Skin epidermis (tissue), 12 donors: Measurements from ENCODE around the gene PRMT3.
"Not testable (repeated sequence)": the region's sequence is repeated elsewhere in the genome, so short reads cannot be mapped to it uniquely, and the experiment has no call there.

Source experiments
- H3K27ac ChIP-seq, 21 experiments: fragments of 200-600 bp; sonication (generic) in 11 of 21; one replicate each; pipeline ENCODE4 v1.5.0; 2020; ENCODE audit warnings: mild to moderate bottlenecking in 3 of 21, inconsistent platforms in 2 of 21, moderate library complexity in 2 of 21
- H3K4me3 ChIP-seq, 7 experiments: fragments of 200-600 bp; sonication (generic) in 2 of 7; one replicate each; pipeline ENCODE4 v1.5.0; 2020; ENCODE audit warnings: inconsistent platforms in 2 of 7, mild to moderate bottlenecking in 2 of 7, moderate library complexity in 1 of 7

The PRMT3 gene

DNA sequence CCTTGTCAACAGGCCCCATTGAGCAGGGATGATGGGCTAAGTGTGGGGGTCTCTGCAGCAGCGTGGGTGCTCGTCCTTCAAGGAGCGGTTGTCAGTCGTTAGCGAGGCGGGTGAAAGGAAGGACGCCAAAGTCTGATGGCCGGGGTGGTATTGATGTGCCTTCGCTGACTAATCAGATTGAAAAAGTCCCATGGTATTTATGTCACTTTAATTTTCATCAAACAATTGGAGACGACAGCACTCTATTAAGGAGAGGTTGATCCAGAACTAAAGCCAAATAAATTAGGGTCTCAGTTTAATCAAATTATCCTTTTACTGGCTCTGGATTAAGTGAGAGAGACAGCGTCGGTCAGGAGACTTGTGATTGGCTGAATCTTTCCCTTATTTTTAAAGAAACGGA lies 14.4 kb upstream of the PRMT3 start:
- Histone ChIP-seq H3K4me3 (no peak overlapping the region), H3K27ac (no peak overlapping the region)

DNA sequence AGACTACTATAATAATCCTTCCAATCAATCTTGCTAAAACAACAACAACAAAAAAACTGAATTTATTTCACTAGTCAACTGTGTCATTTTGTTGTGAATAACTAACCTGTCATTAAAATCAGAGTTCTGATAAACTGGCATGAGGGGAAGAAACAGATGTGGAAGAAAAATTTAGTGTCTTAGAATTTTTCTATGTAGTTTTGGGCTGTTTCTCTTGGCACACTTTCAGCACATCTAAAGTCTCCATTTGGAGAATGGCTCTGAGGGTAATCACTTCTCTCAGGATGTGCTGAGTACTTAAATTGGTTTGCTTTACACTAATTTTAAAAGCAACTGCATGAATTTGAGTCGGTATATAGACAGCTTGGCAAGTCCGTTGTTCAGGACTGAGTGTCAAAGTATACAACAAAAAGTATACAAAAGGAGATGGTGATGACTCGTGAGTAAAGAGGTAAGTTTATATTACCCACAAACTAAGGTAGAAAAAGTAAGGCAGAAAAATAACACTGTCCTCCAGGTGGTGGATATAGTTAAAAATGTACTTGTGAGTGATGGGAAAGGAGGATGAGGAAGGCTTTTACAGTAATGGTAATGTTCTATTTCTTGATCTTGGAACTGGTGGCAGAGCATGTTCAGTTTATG lies 13.8 kb upstream of the PRMT3 start:
- Histone ChIP-seq H3K4me3 (no peak overlapping the region), H3K27ac (no peak overlapping the region)

DNA sequence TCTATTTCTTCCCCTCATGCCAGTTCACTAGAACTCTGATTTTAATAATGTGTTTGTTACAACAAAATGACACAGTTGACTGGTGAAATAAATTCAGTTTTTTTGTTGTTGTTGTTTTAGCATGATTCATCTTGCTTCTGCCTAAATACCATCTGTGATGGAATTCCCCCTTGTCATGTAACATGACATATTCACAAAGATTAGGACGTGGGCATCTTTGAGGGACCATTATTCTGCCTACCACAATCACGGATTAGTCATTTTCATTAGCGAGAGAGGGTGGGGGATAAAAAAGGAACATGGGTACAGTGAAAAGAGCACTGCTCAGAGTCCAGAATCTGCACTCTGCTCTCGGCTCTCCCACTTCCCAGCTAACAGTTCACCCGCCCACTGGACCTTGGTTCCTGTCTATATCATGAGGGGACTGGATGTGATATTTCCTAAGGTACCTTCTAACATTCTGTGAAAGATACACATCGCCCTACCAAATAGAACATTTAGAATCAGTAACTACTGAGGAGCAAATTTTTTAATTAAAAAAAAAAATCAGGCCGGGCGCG lies 12.7 kb upstream of the PRMT3 start:
- no peak overlapping the region for H3K27ac ChIP-seq

DNA sequence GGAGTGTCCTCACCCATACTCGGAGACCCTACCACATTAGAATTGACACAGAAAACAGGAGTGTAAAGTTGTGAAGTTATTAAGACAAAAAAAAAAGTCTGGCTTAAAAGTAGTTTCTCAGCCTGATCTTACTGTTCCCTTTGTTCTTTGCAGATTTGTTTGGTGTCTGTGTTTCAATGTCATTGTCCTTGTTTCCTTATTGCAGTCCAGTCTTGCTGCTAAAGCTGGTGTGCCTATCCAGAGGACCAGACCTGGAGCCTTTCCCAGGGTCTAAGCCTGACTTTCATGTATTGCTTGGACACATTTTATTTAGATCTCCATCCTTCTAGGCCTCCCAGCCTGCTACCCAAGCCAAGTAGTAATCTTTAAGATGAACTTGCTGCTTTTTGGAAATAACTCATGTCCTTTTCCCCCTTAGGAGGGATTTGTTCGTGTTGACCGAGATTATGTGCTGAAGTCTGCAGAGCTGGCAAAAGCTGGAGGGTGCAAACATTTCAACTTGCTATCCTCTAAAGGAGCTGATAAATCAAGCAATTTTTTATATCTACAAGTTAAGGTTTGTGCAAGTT lies 11.3 kb upstream of the PRMT3 start:
- no peak overlapping the region for H3K27ac ChIP-seq
- H3K4me3 ChIP-seq = no peak overlapping the region

More for the DNA sequence above, 12.7 kb upstream of the PRMT3 start:
- H3K4me3 ChIP-seq = no peak overlapping the region

DNA sequence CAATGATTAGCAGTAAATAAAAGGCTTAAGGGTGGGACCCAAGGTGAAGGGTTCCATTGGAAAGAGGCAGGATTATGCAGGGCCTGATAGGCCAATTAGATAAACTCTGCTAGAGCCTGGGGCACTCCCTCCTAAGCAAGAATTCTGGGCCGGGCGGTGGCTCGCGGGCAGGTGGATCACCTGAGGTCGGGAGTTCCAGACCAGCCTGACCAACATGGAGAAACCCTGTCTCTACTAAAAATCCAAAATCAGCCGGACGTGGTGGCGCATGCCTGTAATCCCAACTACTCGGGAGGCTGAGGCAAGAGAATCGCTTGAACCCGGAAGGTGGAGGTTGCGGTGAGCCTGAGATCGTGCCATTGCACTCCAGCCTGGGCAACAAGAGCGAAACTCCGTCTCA lies 1.5 kb upstream of the PRMT3 start:
- H3K4me3 ChIP-seq, H3K27ac ChIP-seq: not testable (repeated sequence)

DNA sequence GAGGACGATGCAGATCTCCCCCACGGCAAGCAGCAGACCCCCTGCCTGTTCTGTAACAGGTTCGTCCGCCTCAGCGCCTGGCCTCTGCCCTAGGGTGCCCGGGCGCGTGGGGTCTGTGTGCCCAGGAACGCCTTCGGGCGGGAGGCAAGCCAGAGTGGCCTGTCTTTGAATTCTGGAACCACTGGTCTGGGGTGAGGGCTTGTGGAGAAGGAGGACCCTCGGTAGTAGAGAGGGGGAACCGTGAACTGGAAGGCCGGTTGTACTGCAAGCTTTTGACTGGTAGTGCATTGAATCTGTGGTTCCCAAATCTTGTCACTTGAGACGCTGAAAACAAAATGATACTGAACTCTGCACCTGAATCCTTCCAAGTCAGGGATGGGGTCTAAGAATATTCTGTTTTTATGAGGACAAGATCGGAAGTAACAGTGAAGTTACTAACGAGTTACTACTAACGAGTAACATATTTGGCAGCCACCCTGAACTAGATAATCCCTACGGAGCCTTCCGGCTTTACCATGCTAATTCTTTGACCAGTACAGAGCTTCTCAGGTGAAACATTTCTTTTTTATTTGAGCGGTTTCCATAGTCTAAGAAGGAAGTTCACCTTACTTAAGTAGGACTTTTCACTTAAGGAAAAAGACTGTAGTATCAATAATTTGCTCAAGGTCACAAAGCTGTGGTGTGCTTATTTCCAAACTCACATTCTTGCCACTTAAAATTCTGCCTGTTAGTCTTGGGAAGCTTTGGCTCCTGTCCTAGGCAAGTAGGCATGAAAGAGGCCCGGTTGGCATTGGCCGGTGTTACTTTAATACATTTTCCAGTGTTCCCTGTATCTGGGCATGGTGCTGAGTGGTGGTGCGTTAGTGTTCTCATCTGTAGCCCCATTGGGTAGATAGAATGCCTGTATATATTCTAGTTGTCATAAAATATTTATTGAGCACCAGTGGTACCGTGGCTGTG lies 860 bp downstream of the PRMT3 start:
- H3K27ac ChIP-seq = peak overlapping the region; percentile 80 to 99 (median 94)

DNA sequence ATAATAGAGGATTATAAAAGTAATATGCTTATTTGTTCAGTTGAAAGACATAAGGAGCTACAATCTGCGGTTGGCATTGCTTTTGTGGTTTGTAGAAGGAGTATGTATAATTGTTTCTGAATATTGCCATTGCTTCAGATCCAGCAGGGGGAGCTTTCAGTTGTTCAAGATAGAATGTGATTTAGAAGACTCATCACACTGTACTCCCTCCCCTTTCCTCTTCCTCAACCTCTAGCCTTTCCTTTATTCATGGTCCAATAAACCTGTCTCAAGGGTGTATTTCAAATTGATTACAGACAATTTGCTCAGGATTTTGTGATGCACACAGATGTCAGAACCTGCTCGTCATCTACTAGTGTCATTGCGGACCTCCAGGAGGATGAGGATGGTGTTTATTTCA lies 9.8 kb downstream of the PRMT3 start:
- no peak overlapping the region for H3K4me3 ChIP-seq
- no peak overlapping the region for H3K27ac ChIP-seq

More for the DNA sequence above, 860 bp downstream of the PRMT3 start:
- H3K4me3 ChIP-seq = peak overlapping the region; percentile 67 to 97 (median 84)

DNA sequence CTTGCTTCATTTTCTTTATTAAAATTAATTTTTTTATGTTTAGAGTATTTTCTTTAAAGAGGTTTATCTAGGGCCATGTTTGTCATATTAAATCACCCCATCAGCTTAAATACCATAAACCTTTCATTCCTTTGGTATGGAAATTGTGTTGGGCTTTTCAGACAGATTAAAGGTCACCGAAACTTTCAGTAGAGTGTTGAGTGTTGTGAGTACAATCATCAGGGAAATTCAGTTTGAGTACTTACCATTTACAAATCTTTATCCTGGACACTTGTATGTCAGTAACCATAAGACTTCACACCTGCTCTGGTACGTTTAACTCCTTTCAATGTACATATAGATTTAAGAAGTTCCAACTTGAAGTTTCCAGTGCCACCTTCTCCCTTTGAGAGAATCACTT lies 12.0 kb downstream of the PRMT3 start:
- H3K4me3 ChIP-seq = no peak overlapping the region
- no peak overlapping the region for H3K27ac ChIP-seq

DNA sequence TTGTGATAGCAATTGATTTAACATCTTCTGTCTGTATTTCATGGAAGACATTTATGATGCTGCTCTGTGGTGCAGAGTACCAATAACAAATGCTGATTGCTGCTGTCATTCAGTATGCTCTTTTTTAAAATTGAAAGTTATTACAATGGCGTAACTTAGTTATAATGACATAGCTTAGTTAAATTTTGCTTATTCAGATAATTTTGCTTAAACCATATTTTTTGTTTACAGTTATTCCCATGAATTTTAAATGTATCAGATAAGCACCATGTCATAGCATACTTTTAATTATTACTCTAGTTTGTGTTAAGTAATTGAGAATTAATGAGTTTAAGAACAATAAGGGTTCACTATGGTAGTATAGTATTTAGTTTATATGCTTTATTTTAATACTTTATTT lies 15.5 kb downstream of the PRMT3 start:
- no peak overlapping the region for H3K27ac ChIP-seq

DNA sequence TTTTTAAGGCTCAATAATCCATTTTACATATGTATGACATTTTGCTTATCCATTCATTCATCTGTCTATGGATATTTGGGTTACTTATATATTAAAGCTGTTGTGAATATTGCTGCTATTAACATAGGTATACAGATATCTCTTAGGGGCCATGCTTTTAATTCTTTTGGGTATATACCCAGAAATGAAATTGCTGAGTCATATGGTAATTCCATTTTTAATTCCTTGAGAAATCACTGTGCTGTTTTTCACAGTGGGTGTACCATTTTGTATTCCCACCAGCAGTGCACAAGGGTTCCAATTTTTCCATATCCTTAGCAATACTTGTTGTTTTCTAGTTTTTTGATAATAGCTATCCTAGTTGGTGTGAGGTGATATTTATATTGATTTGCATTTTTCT lies 19.0 kb downstream of the PRMT3 start:
- Histone ChIP-seq H3K27ac (no peak overlapping the region), H3K4me3 (no peak overlapping the region)

More for the DNA sequence above, 15.5 kb downstream of the PRMT3 start:
- H3K4me3 ChIP-seq = no peak overlapping the region

DNA sequence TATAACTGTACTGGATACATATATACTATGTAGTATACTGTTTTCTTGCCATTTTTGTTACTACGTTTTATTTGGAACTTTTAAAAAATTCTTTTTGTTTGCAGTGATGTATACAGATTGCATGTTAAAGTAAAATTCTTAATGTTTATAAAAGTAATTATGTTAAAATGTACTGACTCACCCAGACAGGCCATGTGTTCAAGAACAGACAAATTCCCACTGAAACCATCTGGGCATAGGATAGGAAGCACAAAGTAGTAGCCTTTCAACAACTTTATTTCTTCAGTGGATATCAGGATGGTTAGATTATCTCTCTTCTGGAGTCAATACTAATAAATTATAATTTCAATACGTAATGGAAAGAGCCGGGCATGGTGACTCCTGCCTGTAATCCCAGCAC lies 19.8 kb downstream of the PRMT3 start:
- Histone ChIP-seq H3K27ac (no peak overlapping the region), H3K4me3 (no peak overlapping the region)

DNA sequence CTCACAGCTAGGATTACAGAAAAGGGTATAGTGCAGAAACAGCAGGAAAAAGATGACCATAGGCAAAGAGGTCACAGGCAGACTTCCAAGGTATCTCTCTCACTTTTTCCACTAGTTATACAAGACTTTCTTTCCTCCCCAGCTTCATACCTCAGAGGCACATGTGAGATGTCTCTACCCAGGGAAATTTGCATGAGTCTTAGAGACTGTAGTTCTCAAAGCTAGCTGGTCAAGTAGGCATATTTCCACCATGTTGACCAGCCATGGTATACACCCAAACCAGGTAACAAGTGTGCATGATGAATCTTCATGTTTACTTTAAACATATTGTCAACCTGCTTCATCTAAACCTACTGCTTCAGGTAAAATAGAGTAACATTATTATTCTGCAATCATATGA lies 27.9 kb downstream of the PRMT3 start:
- no peak overlapping the region for H3K4me3 ChIP-seq
- H3K27ac ChIP-seq = no peak overlapping the region

DNA sequence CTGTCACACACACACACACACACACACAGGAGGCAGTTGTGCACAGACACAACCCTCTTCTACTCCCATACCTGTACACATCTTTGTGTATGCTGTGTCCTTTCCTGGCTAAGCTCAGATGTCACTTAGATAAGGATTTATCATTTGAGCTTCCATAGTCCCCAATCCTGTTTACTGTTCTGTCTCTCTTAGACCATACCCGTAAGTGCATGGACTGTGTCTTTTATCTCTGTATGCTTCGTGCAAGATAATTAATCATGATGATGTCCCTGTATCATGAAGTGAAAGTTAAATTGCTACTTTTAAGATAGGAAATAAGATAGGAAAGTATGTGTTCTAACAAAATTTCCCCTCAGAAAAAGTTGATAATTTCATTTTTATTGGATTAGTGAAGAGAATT lies 30.3 kb downstream of the PRMT3 start:
- Histone ChIP-seq H3K4me3 (no peak overlapping the region), H3K27ac (no peak overlapping the region)

DNA sequence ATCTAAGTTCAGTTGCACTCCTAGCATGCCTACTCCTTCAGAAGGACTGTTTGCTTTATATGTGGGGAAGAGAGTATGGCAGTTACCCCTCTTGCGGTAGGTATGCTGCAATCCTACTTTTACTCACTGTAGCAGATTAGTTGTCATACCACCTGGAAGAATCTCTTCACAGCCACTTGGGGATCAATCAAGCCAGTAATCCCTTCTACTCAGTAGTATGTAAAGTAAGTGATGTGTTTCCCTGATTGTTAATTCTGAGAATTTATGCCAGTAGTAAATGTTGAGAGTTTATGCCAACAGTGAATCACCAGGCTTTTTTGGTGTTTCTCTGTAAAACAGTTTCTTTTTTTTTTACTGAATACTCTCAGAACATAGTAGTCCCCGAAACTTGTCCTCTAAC lies 34.4 kb downstream of the PRMT3 start:
- Histone ChIP-seq H3K4me3 (no peak overlapping the region), H3K27ac (no peak overlapping the region)

DNA sequence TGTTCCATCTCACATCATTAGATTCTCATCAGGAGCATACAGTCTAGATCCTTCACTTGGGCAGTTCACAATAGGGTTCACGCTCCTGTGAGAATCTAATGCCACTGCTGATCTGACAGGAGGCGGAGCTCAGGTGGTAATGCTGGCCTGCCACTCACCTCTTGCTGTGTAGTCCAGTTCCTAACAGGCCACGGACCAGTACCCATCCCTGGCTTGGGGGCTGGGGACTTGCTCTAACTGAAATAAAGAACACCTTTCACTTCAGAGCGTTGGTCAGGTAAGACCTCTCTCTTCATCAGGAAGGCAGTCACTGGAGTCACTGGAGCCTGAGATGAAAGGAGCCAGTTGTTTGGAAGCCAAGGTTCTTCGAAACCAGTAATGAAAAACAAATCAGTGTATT lies 41.7 kb downstream of the PRMT3 start:
- no peak overlapping the region for H3K27ac ChIP-seq
- no peak overlapping the region for H3K4me3 ChIP-seq

DNA sequence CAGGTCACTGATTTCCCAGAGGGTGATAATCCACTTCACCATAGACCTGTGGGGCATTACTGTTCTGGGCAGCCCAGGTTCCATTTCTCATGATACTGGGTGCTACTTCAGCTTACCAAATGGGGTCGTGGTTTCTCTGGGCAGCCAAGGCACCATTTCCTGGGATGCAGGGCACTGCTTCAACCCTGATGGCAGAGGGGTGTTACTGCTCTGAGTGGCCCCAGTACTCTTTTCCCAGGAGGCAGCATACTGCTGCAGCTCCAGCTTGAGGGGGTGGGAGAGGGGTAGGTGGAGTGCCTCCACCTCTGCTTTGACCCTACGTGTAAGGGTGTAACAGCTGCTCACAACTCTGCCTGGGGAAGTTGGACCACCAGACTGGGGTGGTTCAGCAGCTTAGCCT lies 51.1 kb downstream of the PRMT3 start:
- no peak overlapping the region for H3K4me3 ChIP-seq
- H3K27ac ChIP-seq = no peak overlapping the region

DNA sequence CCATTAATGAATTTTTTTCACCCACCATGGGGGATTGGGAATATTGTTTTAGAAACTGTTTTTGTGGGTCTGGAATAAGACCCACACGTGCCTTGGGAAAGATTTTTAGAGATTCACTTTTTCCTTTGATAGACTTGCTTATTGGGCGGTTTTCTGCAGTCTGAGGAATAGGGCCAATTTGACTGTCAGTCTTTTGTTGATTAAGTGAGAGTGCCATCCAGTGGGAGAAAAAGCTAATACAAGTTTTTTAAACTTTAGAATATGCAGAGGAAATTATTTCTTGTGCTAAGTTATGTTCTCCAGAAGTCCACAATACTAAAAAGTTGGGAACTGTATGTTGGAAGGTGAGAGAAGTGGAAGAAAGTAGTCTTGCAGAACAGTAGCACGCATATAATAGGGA lies 56.1 kb downstream of the PRMT3 start:
- no peak overlapping the region for H3K4me3 ChIP-seq

DNA sequence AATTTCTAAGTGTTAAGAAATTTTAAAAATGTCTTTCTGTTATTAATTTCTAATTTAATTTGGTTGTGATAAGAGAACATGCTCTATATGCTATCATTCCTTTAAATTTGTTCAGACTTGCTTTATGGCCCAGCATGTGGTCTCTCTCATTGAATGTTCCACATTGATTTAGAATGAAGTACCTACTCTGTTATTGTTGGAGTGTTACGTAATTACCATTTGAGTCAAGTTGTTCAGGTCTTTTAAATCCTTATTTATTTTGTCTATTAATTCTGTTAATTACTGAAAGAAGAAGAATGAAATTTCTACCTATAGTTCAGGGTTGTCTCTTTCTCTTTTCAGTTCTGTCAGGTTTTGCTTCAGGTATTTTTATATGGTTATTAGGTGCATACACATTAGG lies 57.0 kb downstream of the PRMT3 start:
- no peak overlapping the region for H3K4me3 ChIP-seq
- H3K27ac ChIP-seq = no peak overlapping the region

More for the DNA sequence above, 56.1 kb downstream of the PRMT3 start:
- H3K27ac ChIP-seq = no peak overlapping the region

DNA sequence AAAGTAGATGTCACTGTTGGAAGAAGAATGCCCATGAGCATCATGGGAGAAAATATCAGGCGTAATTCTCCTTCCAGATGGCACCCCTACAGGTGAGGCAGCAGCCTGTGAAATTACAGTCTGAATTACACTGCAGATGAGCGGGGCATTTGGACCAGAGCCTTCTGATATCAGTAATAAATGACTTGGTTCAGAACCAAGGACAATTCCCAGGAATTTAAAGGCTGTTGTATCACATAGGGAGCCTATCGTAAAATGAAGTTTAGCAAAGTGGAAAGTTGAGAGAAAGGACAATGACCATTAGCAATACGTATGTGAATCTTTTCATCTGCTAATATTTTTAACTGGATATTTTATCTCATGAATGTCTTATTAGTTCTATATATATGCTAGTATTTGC lies 61.3 kb downstream of the PRMT3 start:
- Histone ChIP-seq H3K27ac (no peak overlapping the region), H3K4me3 (no peak overlapping the region)

DNA sequence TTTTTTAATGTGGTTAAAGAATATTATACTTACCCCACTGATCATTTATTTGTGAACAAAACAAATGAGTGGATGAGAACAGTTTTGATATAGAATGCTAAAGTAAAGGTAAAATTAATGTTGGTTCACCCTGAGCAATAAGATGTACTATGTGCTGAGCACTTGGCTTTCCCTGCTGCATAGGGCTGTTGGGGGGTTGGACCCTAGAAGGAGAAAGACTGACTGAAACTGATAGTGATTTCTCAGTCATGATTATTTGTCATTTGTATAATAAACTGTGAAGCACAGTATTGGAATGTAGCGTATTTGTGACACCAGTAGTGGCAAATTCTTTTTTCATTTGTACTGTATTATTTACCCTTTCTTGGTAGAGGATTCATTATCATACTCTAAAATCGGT lies 63.3 kb downstream of the PRMT3 start:
- H3K4me3 ChIP-seq = no peak overlapping the region
- no peak overlapping the region for H3K27ac ChIP-seq

DNA sequence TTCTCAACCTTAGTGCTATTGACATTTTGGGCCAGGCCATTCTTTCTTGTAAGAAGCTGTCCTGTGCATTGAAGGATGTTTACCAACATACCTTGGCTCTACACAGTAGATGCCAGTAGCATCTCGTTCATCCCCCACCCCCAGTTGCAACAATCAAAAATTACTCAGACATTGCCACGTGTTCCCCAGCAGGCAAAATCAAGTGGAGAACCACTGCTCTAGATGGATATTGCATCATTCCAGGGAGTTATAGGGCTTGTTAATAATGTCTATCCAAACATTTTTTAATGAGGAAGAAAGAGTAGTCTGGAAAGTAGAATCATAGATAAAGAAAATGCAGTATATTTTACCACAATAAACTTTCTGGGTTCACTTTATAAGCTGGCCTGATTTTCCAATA lies 64.1 kb downstream of the PRMT3 start:
- H3K27ac ChIP-seq = no peak overlapping the region

More for the DNA sequence above, 64.1 kb downstream of the PRMT3 start:
- no peak overlapping the region for H3K4me3 ChIP-seq
